ENCODE measurements around the gene AATK. TPM values are rescaled to one million over a fixed set of nuclear protein-coding genes. Genes with fewer than 3 reads are reported as not detected.
A peak's percentile ranks its signal among the peaks of the same experiment; 100 is the strongest.

The AATK gene
- total and polyA plus RNA-seq, 2 experiments from 2014 or later: 1.1 to 5.0 TPM

GRCh38 chr17:81102352-81102751 lies 63.7 kb downstream of the AATK start (continued):
- no peak for TF ChIP-seq ZNF462 (CRISPR knock-in tag; IDR thresholded peaks at IDR 0.05)

- no peaks in the 10 kb centered on the region for H3K9me3 Mint-ChIP-seq
- no peak overlapping the region for H3K4me3 Mint-ChIP-seq
- peaks cover 7% of the 10 kb centered on the region for H3K27me3 Mint-ChIP-seq (ENCODE audit: insufficient read depth, low read depth, poor library complexity)
- H3K27ac Mint-ChIP-seq: no peak overlapping the region
- no peaks in the 10 kb centered on the region for H3K4me1 ChIP-seq (ENCODE audit: insufficient read depth)
- H3K27ac ChIP-seq (ENCODE audit: low read depth): no peak overlapping the region
- H3K79me2 ChIP-seq (replicated peaks; ENCODE audit: insufficient read depth): no peaks in the 10 kb centered on the region
- peak; percentile 78 for TF ChIP-seq CREB1 (CRISPR knock-in tag; IDR thresholded peaks at IDR 0.05; ENCODE audit: low read depth)
- TF ChIP-seq ETS1 (IDR thresholded peaks at IDR 0.05): no peak
- TF ChIP-seq CTCF (conservative IDR thresholded peaks at IDR 0.05; ENCODE audit: low read depth in 2 of 2): peak; percentile 94 to 100
- no peak overlapping the region for H3K4me3 ChIP-seq
- no peaks in the 10 kb centered on the region for H3K9me2 ChIP-seq (ENCODE audit: insufficient read depth)
- no peaks in the 10 kb centered on the region for H3K27me3 ChIP-seq (ENCODE audit: insufficient read depth)
- no peaks in the 10 kb centered on the region for H4K20me1 ChIP-seq (replicated peaks; ENCODE audit: insufficient read depth)
- H3K4me2 ChIP-seq: no peak overlapping the region
- no peaks in the 10 kb centered on the region for H3K36me3 ChIP-seq (ENCODE audit: insufficient read depth)
- DNase-seq (ENCODE audit: low spot score) (peak; percentile 84), ATAC-seq (peak; percentile 92)
- peaks cover under 1% of the 10 kb centered on the region; the same call in 2 of the 3 replicates for H3K4me1 Mint-ChIP-seq
- no peaks in the 10 kb centered on the region for H3K36me3 Mint-ChIP-seq (ENCODE audit: low read depth)
- no peak overlapping the region for H2AFZ ChIP-seq
- no peaks in the 10 kb centered on the region for H3F3A ChIP-seq (replicated peaks; ENCODE audit: low read depth)
Observed at GRCh38 chr17:81101614-81102306, 64.3 kb downstream of the AATK start.

Data from GM23338 (cell line).